Measurements from ENCODE around the gene NUCKS1. TPM values are rescaled to one million over a fixed set of nuclear protein-coding genes. Genes with fewer than 3 reads are reported as not detected.

Gene NUCKS1
- total RNA-seq, 4 donors from 2014 or later: 130 to 180 (median 138) TPM

DNA sequence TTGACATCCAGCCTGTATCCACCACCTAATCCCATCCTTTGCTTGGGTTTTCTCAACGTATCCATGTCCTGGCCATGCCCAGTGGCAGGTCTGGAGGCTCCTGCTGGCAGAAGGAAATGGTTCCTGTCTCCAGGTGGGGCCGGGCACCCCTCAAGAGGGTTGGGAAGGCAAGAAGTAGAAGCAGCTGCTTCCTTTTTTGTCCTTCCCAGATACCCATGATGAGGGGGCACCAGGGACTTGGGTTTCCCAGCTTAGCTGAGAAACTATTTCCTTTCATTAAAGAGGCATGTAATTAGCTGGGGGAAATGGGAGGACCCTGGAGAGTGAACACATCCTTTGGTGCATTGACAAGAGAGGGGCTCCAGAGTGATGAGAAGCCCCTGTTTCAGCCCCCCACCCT, 48.6 kb downstream of the NUCKS1 start:
- H3K27ac ChIP-seq: no peak overlapping the region
- no peak overlapping the region for H3K4me3 ChIP-seq
- no peaks in the 10 kb centered on the region for H3K9me3 ChIP-seq
- peaks cover 0 to 12% (median 0%) of the 10 kb centered on the region in 3 donors for H3K4me1 ChIP-seq
- no peaks in the 10 kb centered on the region for H3K27me3 ChIP-seq
- WGBS, 2 donors (ENCODE audit: low coverage in 1 of 2): no CpG with 5 or more reads among the region's 2 CpGs
- peak; percentile 10 for ATAC-seq
- peaks cover 0 to 24% of the 10 kb centered on the region in 2 donors for H3K36me3 ChIP-seq
- no peak for TF ChIP-seq POLR2A (IDR thresholded peaks at IDR 0.05)
- TF ChIP-seq EP300 (IDR thresholded peaks at IDR 0.05): no peak
- TF ChIP-seq POLR2AphosphoS5 (IDR thresholded peaks at IDR 0.05): no peak
- TF ChIP-seq, protein P1, sequence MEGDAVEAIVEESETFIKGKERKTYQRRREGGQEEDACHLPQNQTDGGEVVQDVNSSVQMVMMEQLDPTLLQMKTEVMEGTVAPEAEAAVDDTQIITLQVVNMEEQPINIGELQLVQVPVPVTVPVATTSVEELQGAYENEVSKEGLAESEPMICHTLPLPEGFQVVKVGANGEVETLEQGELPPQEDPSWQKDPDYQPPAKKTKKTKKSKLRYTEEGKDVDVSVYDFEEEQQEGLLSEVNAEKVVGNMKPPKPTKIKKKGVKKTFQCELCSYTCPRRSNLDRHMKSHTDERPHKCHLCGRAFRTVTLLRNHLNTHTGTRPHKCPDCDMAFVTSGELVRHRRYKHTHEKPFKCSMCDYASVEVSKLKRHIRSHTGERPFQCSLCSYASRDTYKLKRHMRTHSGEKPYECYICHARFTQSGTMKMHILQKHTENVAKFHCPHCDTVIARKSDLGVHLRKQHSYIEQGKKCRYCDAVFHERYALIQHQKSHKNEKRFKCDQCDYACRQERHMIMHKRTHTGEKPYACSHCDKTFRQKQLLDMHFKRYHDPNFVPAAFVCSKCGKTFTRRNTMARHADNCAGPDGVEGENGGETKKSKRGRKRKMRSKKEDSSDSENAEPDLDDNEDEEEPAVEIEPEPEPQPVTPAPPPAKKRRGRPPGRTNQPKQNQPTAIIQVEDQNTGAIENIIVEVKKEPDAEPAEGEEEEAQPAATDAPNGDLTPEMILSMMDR (IDR thresholded peaks at IDR 0.05): no peak

GRCh38 chr1:205700865-205701401, 49.0 kb downstream of the NUCKS1 start:
- Histone ChIP-seq H3K27ac (no peak overlapping the region), H3K27me3 (no peaks in the 10 kb centered on the region), H3K9me3 (no peaks in the 10 kb centered on the region), H3K36me3 (peaks cover 0 to 24% of the 10 kb centered on the region in 2 donors), H3K4me3 (no peak overlapping the region), H3K4me1 (peaks cover 0 to 12% (median 0%) of the 10 kb centered on the region in 3 donors)
- WGBS, 2 donors (ENCODE audit: low coverage in 1 of 2): 20% methylated on average over 1 of the region's 2 CpGs; no CpG with 5 or more reads in 1 of the 2 donors
- peak; percentile 57 for ATAC-seq
- TF ChIP-seq EP300 (IDR thresholded peaks at IDR 0.05) (no peak), POLR2AphosphoS5 (IDR thresholded peaks at IDR 0.05) (no peak), POLR2A (IDR thresholded peaks at IDR 0.05) (no peak)
- TF ChIP-seq, protein P1 (IDR thresholded peaks at IDR 0.05): no peak

GRCh38 chr1:205699416-205699815, 50.6 kb downstream of the NUCKS1 start:
- no peak for ATAC-seq
- WGBS, 2 donors (ENCODE audit: low coverage in 1 of 2): 94 to 100% methylated on average over 2 of the region's 4 CpGs
- Histone ChIP-seq H3K9me3 (no peaks in the 10 kb centered on the region), H3K4me1 (peaks cover 0 to 3% (median 0%) of the 10 kb centered on the region in 3 donors), H3K27ac (no peak overlapping the region), H3K4me3 (no peak overlapping the region), H3K36me3 (peaks cover 0 to 16% of the 10 kb centered on the region in 2 donors), H3K27me3 (no peaks in the 10 kb centered on the region)
- no peak for TF ChIP-seq POLR2AphosphoS5 (IDR thresholded peaks at IDR 0.05)
- no peak for TF ChIP-seq EP300 (IDR thresholded peaks at IDR 0.05)
- TF ChIP-seq POLR2A (IDR thresholded peaks at IDR 0.05): no peak
- TF ChIP-seq, protein P1 (IDR thresholded peaks at IDR 0.05): no peak

GRCh38 chr1:205698921-205699320, 51.1 kb downstream of the NUCKS1 start:
- TF ChIP-seq, protein P1 (IDR thresholded peaks at IDR 0.05): no peak
- no peak for TF ChIP-seq EP300 (IDR thresholded peaks at IDR 0.05)
- TF ChIP-seq POLR2AphosphoS5 (IDR thresholded peaks at IDR 0.05): no peak
- 94% methylated on average over 4 of the region's 4 CpGs; no CpG with 5 or more reads in 1 of the 2 donors for WGBS, 2 donors (ENCODE audit: low coverage in 1 of 2)

GRCh38 chr1:205693421-205693991, 56.5 kb downstream of the NUCKS1 start:
- ATAC-seq: no peak
- no peak overlapping the region for H3K4me3 ChIP-seq
- WGBS, 2 donors (ENCODE audit: low coverage in 1 of 2): 27 to 92% methylated on average over 2 to 3 of the region's 12 CpGs
- no peaks in the 10 kb centered on the region for H3K27me3 ChIP-seq
- H3K9me3 ChIP-seq: no peaks in the 10 kb centered on the region
- no peak for TF ChIP-seq POLR2A (IDR thresholded peaks at IDR 0.05)
- no peak for TF ChIP-seq POLR2AphosphoS5 (IDR thresholded peaks at IDR 0.05)
- TF ChIP-seq, protein P1 (IDR thresholded peaks at IDR 0.05): no peak
- TF ChIP-seq EP300 (IDR thresholded peaks at IDR 0.05): no peak
- H3K27ac ChIP-seq: no peak overlapping the region
- no peaks in the 10 kb centered on the region for H3K4me1 ChIP-seq
- no peaks in the 10 kb centered on the region for H3K36me3 ChIP-seq

More at GRCh38 chr1:205698921-205699320, 51.1 kb downstream of the NUCKS1 start:
- Histone ChIP-seq H3K4me1 (no peaks in the 10 kb centered on the region), H3K9me3 (no peaks in the 10 kb centered on the region), H3K36me3 (peaks cover 0 to 12% of the 10 kb centered on the region in 2 donors), H3K4me3 (no peak overlapping the region), H3K27me3 (no peaks in the 10 kb centered on the region), H3K27ac (no peak overlapping the region)
- ATAC-seq: no peak
